Left ventricle myocardium inferior (tissue), 1 donor: ENCODE measurements around the gene BTBD9. TPM values are rescaled to one million over a fixed set of nuclear protein-coding genes. Genes with fewer than 3 reads are reported as not detected.

Source experiments
- DNase-seq: peaks from one replicate; pipeline ENCODE4 v3.0.0-alpha.2; 2020
- H3K27ac ChIP-seq: fragments of 200-600 bp; replicated peaks from 2 replicates; pipeline ENCODE4 v1.8.0; 2021
- H3K27me3 ChIP-seq: fragments of 200-600 bp; 2 replicates; pipeline ENCODE4 v1.8.0; 2021; ENCODE audit warnings: low read depth
- H3K36me3 ChIP-seq: fragments of 200-600 bp; 2 replicates; pipeline ENCODE4 v1.8.0; 2021
- H3K4me1 ChIP-seq: fragments of 200-600 bp; 2 replicates; pipeline ENCODE4 v1.8.0; 2021
- H3K4me3 ChIP-seq: fragments of 200-600 bp; 2 replicates; pipeline ENCODE4 v1.8.0; 2021; ENCODE audit warnings: mild to moderate bottlenecking, moderate library complexity
- H3K9me3 ChIP-seq: fragments of 200-600 bp; replicated peaks from 2 replicates; pipeline ENCODE4 v1.8.0; 2021
- CTCF ChIP-seq: fragments of 200-600 bp; IDR thresholded peaks from 2 replicates; pipeline ENCODE4 v1.8.0; 2021; ENCODE audit warnings: antibody characterized with exemption, mild to moderate bottlenecking, borderline replicate concordance
- intact Hi-C: fragments of 100-400 bp; cut with micrococcal nuclease; formaldehyde crosslinking; loops from one replicate; pipeline ENCODE4 v1.11.0; 2022
- total RNA-seq: library from RNA; stranded (reverse); fragmentation: NEBNext Ultra II Directional; extraction: Animal tissue kit (Norgen Biotek cat#: 25700); gene quantifications from one replicate; pipeline ENCODE4 v1.2.1, GENCODE V29; 2021
- donor health status: DM: no; HTN: yes; CAD: no; lungs with severe emphysema.

Gene BTBD9
- total RNA-seq, 1 donor from 2014 or later: 16.5 TPM

GRCh38 chr6:38167598-38167997, 472.1 kb downstream of the BTBD9 start:
- no peak overlapping the region for H3K4me3 ChIP-seq
- no peaks in the 10 kb centered on the region for H3K36me3 ChIP-seq
- DNase-seq: no peak
- intact Hi-C loops: no loop called here
- peaks cover 12% of the 10 kb centered on the region for H3K4me1 ChIP-seq
- no peak for TF ChIP-seq CTCF
- H3K27ac ChIP-seq: no peak overlapping the region
- no peaks in the 10 kb centered on the region for H3K9me3 ChIP-seq
- H3K27me3 ChIP-seq: no peaks in the 10 kb centered on the region

- Histone ChIP-seq H3K27ac (no peak overlapping the region), H3K4me1 (peaks cover 12% of the 10 kb centered on the region), H3K4me3 (no peak overlapping the region), H3K36me3 (no peaks in the 10 kb centered on the region), H3K27me3 (no peaks in the 10 kb centered on the region), H3K9me3 (no peaks in the 10 kb centered on the region)
- intact Hi-C loops: no loop called here
- no peak for DNase-seq
- no peak for TF ChIP-seq CTCF
Measured at GRCh38 chr6:38166411-38167240, 473.1 kb downstream of the BTBD9 start.

GRCh38 chr6:38164671-38165108, 475.0 kb downstream of the BTBD9 start:
- no peak overlapping the region for H3K27ac ChIP-seq
- DNase-seq: no peak
- H3K4me3 ChIP-seq: no peak overlapping the region
- H3K27me3 ChIP-seq: no peaks in the 10 kb centered on the region
- intact Hi-C loops: no loop called here
- H3K36me3 ChIP-seq: no peaks in the 10 kb centered on the region
- peaks cover 7% of the 10 kb centered on the region for H3K4me1 ChIP-seq
- H3K9me3 ChIP-seq: no peaks in the 10 kb centered on the region
- no peak for TF ChIP-seq CTCF

- H3K27me3 ChIP-seq: no peaks in the 10 kb centered on the region
- peaks cover 7% of the 10 kb centered on the region for H3K4me1 ChIP-seq
- TF ChIP-seq CTCF: no peak
- no peaks in the 10 kb centered on the region for H3K36me3 ChIP-seq
- intact Hi-C loops: no loop called here
- DNase-seq: no peak
- H3K9me3 ChIP-seq: no peaks in the 10 kb centered on the region
- H3K27ac ChIP-seq: no peak overlapping the region
- H3K4me3 ChIP-seq: no peak overlapping the region
Measured at GRCh38 chr6:38164131-38164481, 475.6 kb downstream of the BTBD9 start.

GRCh38 chr6:38163186-38164130, 476.3 kb downstream of the BTBD9 start:
- intact Hi-C loops: no loop called here
- Histone ChIP-seq H3K36me3 (no peaks in the 10 kb centered on the region), H3K27ac (no peak overlapping the region), H3K27me3 (no peaks in the 10 kb centered on the region), H3K4me3 (no peak overlapping the region), H3K4me1 (peaks cover 7% of the 10 kb centered on the region), H3K9me3 (no peaks in the 10 kb centered on the region)
- no peak for TF ChIP-seq CTCF
- no peak for DNase-seq
